GM23338 (cell line): Measurements from ENCODE around the gene CCDC85B. TPM values are rescaled to one million over a fixed set of nuclear protein-coding genes. Genes with fewer than 3 reads are reported as not detected.

ENCODE experiments used
- ATAC-seq: fragments of 200-7000 bp; cut with Tn5 transposase; 3 replicates; pipeline ENCODE4 v1.9.1; 2020
- DNase-seq: peaks from one replicate; pipeline ENCODE4 v3.0.0-alpha.2; 2015; ENCODE audit warnings: low spot score
- H2AFZ ChIP-seq: fragments of 200-600 bp; sonication (generic); 2 replicates; pipeline ENCODE4 v1.8.0; 2016; ENCODE audit warnings: antibody characterized with exemption, mild to moderate bottlenecking, moderate library complexity
- H3F3A ChIP-seq: fragments of 200-600 bp; sonication (generic); replicated peaks from 2 replicates; pipeline ENCODE4 v1.8.0; 2017; ENCODE audit warnings: antibody characterized with exemption, mixed run types, low read depth
- H3K27ac ChIP-seq: fragments of 200-600 bp; sonication (generic); 2 replicates; pipeline ENCODE4 v1.6.1; 2016; ENCODE audit warnings: low read depth
- H3K27me3 ChIP-seq: fragments of 200-600 bp; sonication (generic); 2 replicates; pipeline ENCODE4 v1.8.0; 2016; ENCODE audit warnings: mild to moderate bottlenecking, mixed run types, moderate library complexity; ENCODE audit not compliant: insufficient read depth
- H3K36me3 ChIP-seq: fragments of 200-600 bp; sonication (generic); 2 replicates; pipeline ENCODE4 v1.8.0; 2016; ENCODE audit warnings: mild to moderate bottlenecking; ENCODE audit not compliant: insufficient read depth
- H3K4me1 ChIP-seq: fragments of 200-600 bp; sonication (generic); 2 replicates; pipeline ENCODE4 v1.8.0; 2016; ENCODE audit warnings: mild to moderate bottlenecking, moderate library complexity; ENCODE audit not compliant: insufficient read depth
- H3K4me2 ChIP-seq: fragments of 200-600 bp; sonication (generic); 2 replicates; pipeline ENCODE4 v1.7.1; 2017; ENCODE audit warnings: mixed run types
- H3K4me3 ChIP-seq: fragments of 200-600 bp; sonication (generic); 2 replicates; pipeline ENCODE4 v1.6.1; 2016; ENCODE audit warnings: mixed run types
- H3K79me2 ChIP-seq: fragments of 200-600 bp; sonication (generic); replicated peaks from 2 replicates; pipeline ENCODE4 v1.8.0; 2017; ENCODE audit warnings: mild to moderate bottlenecking; ENCODE audit not compliant: insufficient read depth
- H3K9me2 ChIP-seq: fragments of 200-600 bp; sonication (generic); 2 replicates; pipeline ENCODE4 v1.8.0; 2017; ENCODE audit not compliant: insufficient read depth
- H4K20me1 ChIP-seq: fragments of 200-600 bp; sonication (generic); replicated peaks from 2 replicates; pipeline ENCODE4 v1.8.0; 2017; ENCODE audit warnings: mild to moderate bottlenecking; ENCODE audit not compliant: insufficient read depth
- H3K27ac Mint-ChIP-seq: 2 replicates; pipeline ENCODE4 v1.8.0; 2020; ENCODE audit warnings: inconsistent platforms, mild to moderate bottlenecking, moderate library complexity, mixed read lengths
- H3K27me3 Mint-ChIP-seq: 3 replicates; pipeline ENCODE4 v1.8.0; 2022; ENCODE audit warnings: low read depth, mild to moderate bottlenecking, moderate library complexity, mixed read lengths, inconsistent platforms; ENCODE audit not compliant: insufficient read depth, poor library complexity
- H3K36me3 Mint-ChIP-seq: 3 replicates; pipeline ENCODE4 v1.8.0; 2021; ENCODE audit warnings: low read depth, mild to moderate bottlenecking, inconsistent platforms, moderate library complexity, mixed read lengths
- H3K4me1 Mint-ChIP-seq: 3 replicates; pipeline ENCODE4 v1.8.0; 2020; ENCODE audit warnings: mild to moderate bottlenecking, inconsistent platforms, mixed read lengths
- H3K4me3 Mint-ChIP-seq: 3 replicates; pipeline ENCODE4 v1.8.0; 2021; ENCODE audit warnings: moderate library complexity, mild to moderate bottlenecking, inconsistent platforms, mixed read lengths
- H3K9me3 Mint-ChIP-seq: 3 replicates; pipeline ENCODE4 v1.8.0; 2020; ENCODE audit warnings: moderate library complexity, mild to moderate bottlenecking, inconsistent platforms, mixed read lengths
- CREB1 ChIP-seq: fragments of 250-450 bp; sonication (Bioruptor Pico); IDR thresholded peaks from 2 replicates; pipeline ENCODE4 v1.5.0; 2020; ENCODE audit warnings: low read depth, mild to moderate bottlenecking, moderate library complexity
- CTCF ChIP-seq, 2 experiments: fragments of 200-600 bp in 1 of 2; sonication (generic) in 1 of 2; conservative IDR thresholded peaks; 2 replicates each; pipeline versions ENCODE4 v1.5.1 to v1.6.1; 2016 to 2017; ENCODE audit warnings: antibody characterized with exemption in 2 of 2, low read depth in 2 of 2, mild to moderate bottlenecking in 2 of 2, moderate library complexity in 1 of 2
- ETS1 ChIP-seq: IDR thresholded peaks from 2 replicates; pipeline ENCODE4 v1.6.1; 2016; ENCODE audit warnings: antibody characterized with exemption
- NANOG ChIP-seq: IDR thresholded peaks from 2 replicates; pipeline ENCODE4 v1.6.1; 2016; ENCODE audit warnings: antibody characterized with exemption, borderline replicate concordance
- POLR2AphosphoS5 ChIP-seq: IDR thresholded peaks from 2 replicates; pipeline ENCODE4 v1.6.1; 2016; ENCODE audit warnings: antibody characterized with exemption, low read depth
- ZNF331 ChIP-seq: fragments of 250-450 bp; sonication (Bioruptor Pico); IDR thresholded peaks from 2 replicates; pipeline ENCODE4 v1.5.0; 2020; ENCODE audit warnings: low read depth, mild to moderate bottlenecking, moderate library complexity
- polyA plus RNA-seq: library from polyadenylated mRNA; unstranded; fragments of >200 nt; fragmentation: Nextera tagmentation; extraction: Ambion mirVana; gene quantifications from 2 replicates; pipeline ENCODE4 v1.2.1, GENCODE V29; 2016
- total RNA-seq: library from RNA; depleted of rRNA; stranded (reverse); fragments of >200 nt; shearing (Covaris generic); gene quantifications from 2 replicates; pipeline ENCODE4 v1.2.3, GENCODE V29; 2014

Gene CCDC85B
- total and polyA plus RNA-seq, 2 experiments from 2014 or later, result 54.5 to 66.3 TPM

GRCh38 chr11:65887723-65888162 is 2.7 kb upstream of the CCDC85B start:
- Histone ChIP-seq H3K9me2 (no peaks in the 10 kb centered on the region), H3K79me2 (peaks cover 13% of the 10 kb centered on the region), H4K20me1 (peaks cover 25% of the 10 kb centered on the region), H3K4me1 (peaks cover 29% of the 10 kb centered on the region), H3K27me3 (peaks cover 25% of the 10 kb centered on the region), H3K36me3 (peaks cover 14% of the 10 kb centered on the region; the same call in 1 of the 2 replicates), H3F3A (peaks cover 39% of the 10 kb centered on the region), H3K4me3 (peak overlapping the region; percentile 93), H3K4me2 (peak overlapping the region; percentile 89), H3K27ac (peak overlapping the region; percentile 78; the same call in 1 of the 2 replicates), H2AFZ (peak overlapping the region; percentile 95)
- ATAC-seq, result no peak
- Mint-ChIP-seq H3K27ac (peak overlapping the region; percentile 99), H3K36me3 (peaks cover 43% of the 10 kb centered on the region), H3K9me3 (peaks cover 2% of the 10 kb centered on the region; the same call in 1 of the 3 replicates), H3K27me3 (peaks cover 39% of the 10 kb centered on the region), H3K4me1 (peaks cover 38% of the 10 kb centered on the region), H3K4me3 (peak overlapping the region; percentile 98)
- TF ChIP-seq CREB1, result no peak
- TF ChIP-seq ZNF331, result no peak
- TF ChIP-seq POLR2AphosphoS5, result no peak
- DNase-seq, result no peak

- H2AFZ ChIP-seq, result peak within 1 kb of the TSS; percentile 95
- peaks cover 42% of the 10 kb centered on the region for H3K4me1 Mint-ChIP-seq
Observed at GRCh38 chr11:65888163-65888814, 2.2 kb upstream of the CCDC85B start, which contains the start of gene FIBP. Gene FIBP, minus strand, starts transcription at chr11:65888471. Its CDS starts 53 bp downstream, at chr11:65888418.

More at GRCh38 chr11:65888163-65888814, 2.2 kb upstream of the CCDC85B start, which contains the start of gene FIBP:
- Histone ChIP-seq H3K79me2 (peaks cover 13% of the 10 kb centered on the region), H3K27me3 (peaks cover 25% of the 10 kb centered on the region), H3K4me3 (peak within 1 kb of the TSS; percentile 93), H3K36me3 (peaks cover 14% of the 10 kb centered on the region; the same call in 1 of the 2 replicates), H3F3A (peaks cover 39% of the 10 kb centered on the region), H4K20me1 (peaks cover 25% of the 10 kb centered on the region), H3K4me2 (peak within 1 kb of the TSS; percentile 89), H3K27ac (peak within 1 kb of the TSS; percentile 83), H3K4me1 (peaks cover 29% of the 10 kb centered on the region), H3K9me2 (no peaks in the 10 kb centered on the region)
- ATAC-seq, result peak; percentile 62
- TF ChIP-seq CTCF (conservative IDR thresholded peaks at IDR 0.05; ENCODE audit: low read depth in 2 of 2) (peak; percentile 58 to 63), ETS1 (0 out of 2 replicates have a peak, but pooled peaks have one; percentile 61), CREB1 (peak; percentile 91), NANOG (no peak), POLR2AphosphoS5 (peak; percentile 95)
- Mint-ChIP-seq H3K36me3 (peaks cover 42% of the 10 kb centered on the region), H3K9me3 (peaks cover 2% of the 10 kb centered on the region; the same call in 1 of the 3 replicates), H3K27me3 (peaks cover 40% of the 10 kb centered on the region), H3K27ac (peak within 1 kb of the TSS; percentile 99), H3K4me3 (peak within 1 kb of the TSS; percentile 98)
- peak; percentile 97 for DNase-seq
